Cerebellar nuclear complex (tissue), 1 donor: ENCODE results near the gene IL11RA.
A peak's percentile ranks its signal among the peaks of the same experiment; 100 is the strongest.

Experiments used
- DNase-seq, 2 experiments: peaks; one replicate each; lab custom pipeline; 2025; lab: John Stamatoyannopoulos, UW

IL11RA gene

DNA sequence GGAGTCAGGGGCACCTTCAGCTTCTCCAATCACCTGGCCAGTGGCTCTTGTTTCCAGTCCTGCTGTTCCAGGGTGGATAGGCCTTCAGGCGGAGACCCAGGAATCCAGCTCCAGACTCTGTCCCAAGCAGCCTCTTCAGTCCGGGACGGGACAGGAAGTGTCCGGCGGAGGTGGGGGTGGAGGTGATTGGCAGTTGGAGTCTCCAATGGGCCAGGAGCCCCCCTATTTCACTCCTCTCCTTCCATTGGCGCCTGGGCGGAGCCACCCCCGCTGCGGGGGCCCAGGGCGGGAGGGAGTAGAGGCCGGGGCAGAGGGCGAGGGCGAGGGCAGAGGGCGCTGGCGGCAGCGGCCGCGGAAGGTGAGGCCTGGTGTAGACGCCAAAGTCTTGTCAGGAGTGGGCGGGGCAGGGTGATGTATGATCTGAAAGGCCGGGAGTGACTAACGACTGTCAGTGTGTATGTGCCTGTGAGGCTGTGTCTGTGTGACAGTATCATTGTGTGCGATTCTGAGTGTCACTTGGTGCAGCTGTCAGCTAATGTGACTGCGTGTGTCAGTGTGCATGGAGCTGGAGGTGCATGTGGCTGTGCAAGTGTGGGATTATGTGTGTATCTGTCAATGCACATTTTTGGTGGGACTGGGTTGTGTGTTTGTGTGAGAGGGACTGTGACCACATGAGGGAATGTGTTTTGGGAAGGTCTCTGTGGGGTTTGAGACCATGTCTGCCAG, at the start of gene IL11RA:
IL11RA (plus strand) TSS at position 310 of the 726 bp plus-strand sequence. CDS start 3,033 bp downstream, outside the sequence.
- DNase-seq = no peak

DNA sequence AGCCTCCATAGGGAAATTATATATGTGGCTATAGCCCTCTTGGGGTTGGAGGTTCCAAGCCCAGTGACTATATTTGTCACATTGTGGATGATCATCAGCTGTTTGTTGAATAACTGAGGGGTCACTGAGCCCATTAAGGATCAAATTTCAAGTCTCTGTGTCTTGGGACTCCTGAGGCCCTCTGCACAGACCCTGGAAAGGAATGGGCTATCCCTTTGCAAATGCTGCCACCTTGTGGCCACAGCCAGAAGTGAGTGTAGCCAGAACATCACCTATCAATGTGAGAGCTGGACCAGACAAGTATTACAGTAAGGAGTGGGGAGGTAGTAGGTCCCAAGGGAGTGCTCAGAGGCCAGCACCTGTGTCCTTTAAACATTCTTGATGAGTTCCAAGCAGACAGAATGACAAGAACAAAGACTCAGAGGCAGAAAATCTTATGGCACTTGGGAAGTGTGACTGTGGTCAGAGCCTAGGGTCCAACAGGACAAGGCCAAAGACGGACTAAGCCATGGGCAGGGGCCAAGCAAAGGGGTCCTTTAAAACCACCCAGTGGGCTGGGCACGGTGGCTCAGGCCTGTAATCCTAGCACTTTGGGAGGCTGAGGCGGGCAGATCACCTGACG, 48.3 kb upstream of the IL11RA start:
- peak in 1 of 2 experiments; percentile 76 for DNase-seq

DNA sequence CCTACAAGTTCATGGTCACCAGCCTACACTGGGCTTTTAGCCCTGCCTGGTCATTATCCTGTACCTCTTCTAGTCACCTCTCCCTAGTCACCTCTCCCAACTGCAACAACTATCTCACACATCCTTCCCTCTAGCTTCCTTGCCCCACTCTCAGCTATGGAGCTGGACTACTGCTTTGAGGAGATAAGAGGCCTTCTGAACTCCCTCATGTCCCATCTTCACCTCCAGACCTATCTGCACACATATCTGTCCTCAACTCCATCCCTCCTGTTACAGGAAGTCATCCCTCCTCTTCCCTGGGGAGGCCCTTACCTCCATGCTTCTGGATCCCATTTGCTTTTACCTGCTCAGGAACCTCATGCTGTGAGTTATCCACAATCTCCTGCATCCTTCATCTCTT, 45.8 kb upstream of the IL11RA start:
- DNase-seq = no peak

DNA sequence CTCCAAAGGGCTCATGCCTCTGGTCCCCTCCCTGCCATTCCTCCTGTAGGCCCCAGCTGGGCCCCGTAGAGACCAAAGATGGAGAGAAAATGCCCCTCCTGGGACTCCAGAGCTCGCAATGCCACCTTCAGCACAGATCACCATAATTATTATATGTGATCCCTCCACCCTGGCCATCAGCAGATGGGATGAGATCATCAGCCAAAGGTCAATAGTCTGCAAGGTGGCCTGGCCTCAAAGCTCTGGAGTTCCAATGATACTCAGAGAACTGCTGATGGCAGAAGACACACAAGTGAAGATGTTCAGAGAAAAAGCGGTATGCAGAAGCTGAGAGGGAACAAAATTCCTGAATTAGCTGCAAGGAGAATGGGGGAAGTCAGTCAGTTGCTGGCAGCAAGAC, 45.1 kb upstream of the IL11RA start:
- DNase-seq = no peak

DNA sequence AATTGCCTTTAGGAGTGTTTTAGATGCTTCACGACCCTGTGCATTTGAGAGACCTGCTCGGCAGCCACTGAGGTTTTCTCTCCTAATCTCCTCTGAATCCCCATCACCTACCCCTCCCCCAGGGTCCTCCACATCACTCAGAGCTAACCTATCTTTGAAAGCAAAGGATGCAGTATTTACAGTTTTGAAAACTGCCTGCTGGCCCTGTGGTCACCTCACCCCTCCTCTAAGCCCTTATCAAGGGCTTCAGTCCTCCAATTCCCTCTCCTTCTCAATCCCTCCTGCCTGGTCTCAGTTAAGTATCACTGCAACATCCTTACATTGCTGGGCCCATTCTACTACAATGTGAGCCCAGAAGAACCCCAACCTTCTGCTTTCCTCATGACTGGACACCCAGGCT, 44.7 kb upstream of the IL11RA start:
- DNase-seq = no peak

DNA sequence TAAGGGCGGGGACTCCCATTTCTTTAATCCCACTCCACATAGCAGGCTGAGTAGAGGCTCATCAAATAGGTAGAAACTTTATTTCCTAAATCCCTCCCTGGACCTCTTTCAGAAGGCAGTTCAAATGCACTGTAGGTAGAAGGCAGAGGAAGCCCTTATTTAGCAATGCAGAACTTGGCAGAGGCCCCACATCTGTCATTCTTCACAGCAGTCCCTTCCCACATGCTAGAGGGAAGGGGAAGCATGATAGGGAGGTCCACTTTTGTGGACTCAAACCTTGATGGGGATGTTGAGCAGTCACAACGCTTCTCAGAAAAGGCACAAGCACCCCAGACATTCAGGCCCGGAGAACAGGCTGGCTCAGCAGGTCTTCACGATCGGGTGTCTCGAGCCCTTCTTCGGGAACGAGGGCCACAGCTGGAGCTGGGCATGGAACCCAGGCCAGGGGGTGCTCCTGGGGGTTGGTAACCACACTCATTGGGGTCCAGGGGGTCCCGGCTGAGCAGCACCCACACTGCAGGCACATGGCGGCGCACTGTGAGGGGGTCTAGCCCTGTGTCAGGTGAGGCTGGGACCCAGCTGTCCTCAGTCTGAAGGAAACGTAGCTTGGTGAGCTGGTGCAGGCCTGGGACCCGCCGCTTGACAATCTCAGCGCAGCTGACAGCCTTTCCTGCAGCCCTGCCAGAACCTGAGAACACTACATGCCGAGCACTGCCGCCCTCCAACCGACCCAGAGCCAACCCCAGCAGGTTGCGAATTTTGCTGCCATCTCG, 41.4 kb upstream of the IL11RA start:
- no peak for DNase-seq

DNA sequence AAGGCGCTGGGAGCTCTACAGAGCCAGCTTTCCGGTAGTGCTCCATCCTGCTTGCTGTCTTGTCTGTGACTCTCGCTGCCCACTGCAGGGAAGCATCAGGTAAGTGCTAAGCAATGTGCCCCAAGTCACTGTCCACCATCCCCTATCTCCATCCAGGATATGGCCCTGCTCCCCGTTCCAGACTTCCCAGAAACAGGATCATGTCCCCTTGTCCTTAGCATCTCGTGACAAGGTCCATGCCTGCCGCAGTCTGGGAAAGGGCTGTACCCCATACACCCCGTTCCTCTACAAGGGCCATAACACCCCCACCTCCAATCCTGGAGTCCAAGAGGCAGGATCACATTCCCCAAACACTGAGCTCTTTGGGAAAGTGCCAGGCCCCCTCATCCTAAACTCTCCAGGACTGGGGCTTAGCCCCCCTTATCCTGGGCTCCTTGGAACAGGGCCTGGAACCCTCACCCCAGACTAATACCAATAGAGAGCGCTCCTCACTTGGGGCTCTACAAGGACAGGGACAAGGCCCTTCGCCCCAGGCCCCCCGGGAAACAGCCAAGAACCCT, 40.7 kb upstream of the IL11RA start:
- DNase-seq = no peak

DNA sequence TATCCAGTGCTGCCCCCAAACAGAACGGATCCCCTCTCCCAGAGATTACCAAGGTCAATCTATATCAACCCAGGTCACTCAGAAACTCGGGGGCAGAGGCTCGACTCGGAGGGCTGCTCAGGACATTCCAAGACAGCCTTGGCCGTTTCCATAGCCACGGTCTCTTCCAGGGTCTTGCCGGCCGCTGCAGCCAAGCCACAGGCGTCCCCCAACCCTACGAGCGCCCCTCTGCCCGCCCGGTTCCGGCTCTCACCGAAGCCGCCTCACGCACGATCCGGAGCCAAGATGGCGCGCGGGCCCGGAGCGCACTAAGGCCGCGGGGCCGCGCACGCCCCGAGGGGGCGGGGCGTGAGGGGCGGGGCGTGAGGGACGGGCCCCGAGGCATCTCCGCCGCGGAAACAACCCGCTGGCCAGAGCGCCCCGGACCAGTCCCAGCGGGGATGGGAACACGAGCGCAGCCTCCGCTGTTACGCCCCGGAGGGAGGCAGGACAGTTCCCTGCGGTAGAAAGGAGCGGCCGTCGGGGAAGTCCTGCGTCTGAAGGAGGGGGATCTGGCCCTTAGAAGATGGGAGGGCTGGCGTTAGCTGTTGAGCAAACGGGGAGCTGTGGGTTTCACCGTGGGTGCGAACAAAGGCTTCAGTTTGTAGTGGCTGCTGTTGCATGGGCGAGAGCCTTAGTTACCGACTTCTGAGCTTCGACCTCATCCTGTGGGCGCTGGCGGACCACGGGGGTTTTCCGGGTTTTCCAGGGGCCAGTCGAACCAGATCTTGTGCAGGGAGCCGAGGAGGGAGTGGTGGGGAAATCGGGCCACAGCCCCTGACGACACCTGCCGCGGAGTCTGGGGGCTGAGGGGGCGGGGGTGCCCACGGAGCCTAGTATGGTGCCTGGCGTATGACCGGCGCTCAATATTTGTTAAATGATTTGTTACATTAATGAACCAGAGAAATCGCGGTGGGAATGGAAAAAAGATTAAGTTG, 39.9 kb upstream of the IL11RA start, which contains the start of gene RPP25L:
RPP25L (minus strand) TSS at position 287 of the 977 bp plus-strand sequence. CDS start 801 bp downstream, outside the sequence.
- peak in 1 of 2 experiments; percentile 20 for DNase-seq

DNA sequence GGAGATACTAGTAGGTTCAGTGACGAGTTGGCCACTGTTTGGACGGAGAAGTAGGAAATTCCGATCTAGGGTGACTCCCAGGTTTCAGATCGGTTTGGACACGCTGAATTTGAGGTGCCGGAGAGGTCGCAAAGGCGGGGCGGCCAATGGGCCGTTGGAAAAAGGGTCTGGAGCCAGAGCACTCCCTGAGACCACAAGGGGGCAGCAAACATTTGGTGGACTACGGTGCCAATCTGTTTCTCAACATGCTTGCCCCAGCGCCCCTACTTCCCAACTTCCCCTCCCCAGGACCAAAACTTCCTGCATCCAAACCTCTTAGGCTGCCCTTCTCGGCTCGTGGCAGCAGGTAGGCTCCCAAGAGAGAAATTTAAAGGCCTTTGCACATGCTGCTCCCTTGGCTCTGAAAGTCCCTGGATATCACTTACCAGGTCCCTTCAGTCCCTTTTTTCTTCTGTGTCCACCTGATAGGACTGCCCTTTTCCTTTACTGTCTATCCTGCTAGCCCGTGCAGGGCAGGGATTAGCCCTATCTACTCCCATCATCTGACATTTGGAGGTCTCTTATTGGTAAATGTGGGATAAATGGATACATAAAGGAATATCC, 39.1 kb upstream of the IL11RA start:
- DNase-seq = peak in 1 of 2 experiments; percentile 55

DNA sequence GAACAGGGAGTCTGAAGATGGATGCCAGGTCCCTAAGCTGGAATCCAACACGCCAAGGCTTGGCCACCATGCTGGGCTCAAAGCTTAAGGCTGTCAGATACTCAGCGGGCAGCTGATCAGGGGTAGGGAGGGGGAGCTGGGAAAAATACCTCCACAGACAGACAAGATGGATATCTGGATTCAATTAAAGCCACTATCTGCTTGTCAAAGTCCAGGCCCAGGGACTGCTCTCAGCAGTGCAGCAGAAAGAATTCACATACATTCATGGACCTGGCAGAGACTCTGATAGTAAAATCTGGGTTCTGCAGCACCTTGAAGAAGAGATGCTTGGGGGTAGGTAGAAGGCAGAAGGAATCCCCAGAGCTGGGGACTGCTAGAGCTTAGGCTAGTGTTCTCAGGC, 36.9 kb upstream of the IL11RA start:
- DNase-seq = no peak

DNA sequence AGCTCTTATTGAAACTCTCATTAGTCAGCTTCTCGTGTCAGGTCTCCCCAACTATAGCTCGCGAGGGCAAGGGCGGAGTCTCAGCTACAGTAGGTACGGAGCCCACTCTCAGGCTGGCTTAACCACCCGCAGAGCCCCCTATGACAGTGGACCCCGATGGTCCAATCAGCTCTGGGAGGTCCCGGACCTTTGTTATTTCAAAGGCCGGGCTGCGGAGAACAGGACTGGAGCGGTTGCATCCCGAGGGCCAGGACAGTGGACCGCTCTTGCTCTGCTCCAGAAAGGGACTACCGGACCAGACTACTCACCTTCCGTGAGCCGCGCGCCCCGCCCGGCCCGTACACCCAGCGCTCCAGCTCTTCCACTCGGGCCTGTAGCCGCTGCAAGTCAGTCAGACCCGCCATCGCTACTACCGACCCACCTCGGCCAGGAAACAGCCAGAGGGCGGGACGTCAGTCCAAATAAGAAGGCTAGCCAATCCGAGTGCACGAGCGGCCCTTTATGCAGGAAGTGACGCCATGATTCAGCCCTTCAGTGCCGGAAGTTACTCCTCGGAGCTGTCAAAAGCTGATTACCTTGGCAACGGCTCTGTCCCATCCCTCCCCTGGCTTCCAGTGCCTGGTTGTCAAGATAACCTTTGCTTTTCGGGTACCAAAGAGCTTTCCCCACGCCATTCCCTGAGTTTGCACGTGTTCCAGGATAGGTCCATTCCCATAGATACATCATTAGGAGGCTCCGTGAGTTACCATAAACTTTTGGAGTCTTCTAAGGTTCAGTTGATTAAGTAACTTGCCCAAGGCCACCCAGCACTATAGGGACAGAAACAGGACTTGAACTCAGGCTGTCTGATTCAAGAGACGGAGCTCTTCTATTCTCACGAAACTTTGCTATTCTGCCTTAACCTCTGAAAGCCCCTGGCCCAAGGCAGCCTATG, 31.7 kb upstream of the IL11RA start, which contains the start of gene DCTN3:
DCTN3 (minus strand) TSS at position 435 of the 934 bp plus-strand sequence; CDS start at position 404, 31 bp downstream.
- DNase-seq = peak; percentile 88 to 95

DNA sequence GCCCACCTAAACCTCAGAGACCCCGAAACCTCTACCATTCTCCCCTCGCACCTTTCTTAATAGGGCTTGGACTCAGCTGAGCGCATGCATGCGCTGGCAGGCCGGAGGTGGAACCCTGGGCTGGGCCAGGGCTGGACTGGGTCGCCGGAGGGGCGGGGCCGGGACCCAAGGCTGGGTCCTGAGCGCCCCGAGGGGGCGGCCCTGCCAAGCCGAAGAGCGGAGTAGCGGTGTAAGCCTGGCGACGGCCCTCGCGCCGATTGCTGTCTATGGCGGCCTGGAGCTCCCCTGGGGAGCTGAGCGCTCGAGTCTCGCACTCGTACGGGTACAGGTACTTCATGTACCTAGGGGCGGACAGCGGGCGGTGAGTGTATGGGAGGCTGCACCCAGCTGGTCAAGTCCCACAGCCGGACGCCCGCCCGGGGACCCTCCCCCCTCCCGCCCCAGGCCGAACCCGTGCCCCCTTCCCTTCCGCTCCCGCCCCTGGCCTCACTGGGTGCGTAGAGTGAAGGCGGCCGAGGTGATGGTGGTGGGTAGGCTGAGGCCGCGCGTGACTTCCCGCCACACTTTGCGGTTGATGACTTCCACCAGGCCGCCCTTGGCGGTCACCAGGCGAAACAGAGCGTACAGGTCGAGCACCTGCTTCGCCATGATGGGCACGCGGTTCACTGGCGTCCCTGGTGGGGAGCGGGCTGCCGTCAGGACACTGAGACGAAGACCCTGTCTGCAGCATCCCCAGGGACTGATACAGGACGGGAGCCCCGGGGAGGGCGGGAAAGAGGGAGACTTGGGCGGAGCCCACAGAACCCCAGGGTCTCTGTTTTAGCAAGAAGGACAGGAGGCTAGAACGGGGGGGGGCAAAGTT, 28.4 kb upstream of the IL11RA start:
- no peak for DNase-seq

DNA sequence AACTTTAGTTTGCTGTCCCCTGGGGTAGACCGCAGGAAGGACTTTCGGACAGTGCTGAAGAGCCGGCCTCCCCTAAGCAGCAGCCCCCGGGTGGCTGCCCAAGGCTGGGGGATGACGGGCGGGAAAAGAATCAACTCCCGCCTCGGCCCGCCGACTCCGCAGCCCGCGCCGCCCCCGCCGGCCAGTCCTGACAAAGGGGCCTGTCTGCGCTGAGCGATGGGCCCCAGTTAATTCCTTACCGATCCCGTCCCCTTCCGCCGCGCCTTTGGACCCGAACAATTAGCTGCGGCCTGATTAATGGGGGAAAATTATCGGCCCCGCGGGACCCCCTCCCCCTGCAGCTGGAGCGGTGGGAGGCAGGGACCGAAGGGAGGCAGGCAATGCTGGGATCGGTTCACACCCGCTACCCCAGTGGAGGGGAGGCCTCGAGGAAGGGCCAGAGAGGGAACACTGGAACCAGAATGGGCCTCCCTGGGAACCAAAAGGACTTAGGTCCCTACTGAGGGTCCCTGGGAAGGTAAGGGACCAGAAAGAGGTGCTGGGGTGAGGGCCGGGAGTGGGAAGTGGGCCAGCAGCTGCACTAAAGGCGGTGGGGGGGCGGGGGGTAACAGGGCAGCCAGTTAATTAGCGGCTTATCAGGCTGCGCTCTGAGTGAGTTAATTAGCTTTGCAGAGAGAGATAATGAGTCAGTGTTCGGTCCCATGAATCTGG, 27.4 kb upstream of the IL11RA start:
- no peak for DNase-seq

DNA sequence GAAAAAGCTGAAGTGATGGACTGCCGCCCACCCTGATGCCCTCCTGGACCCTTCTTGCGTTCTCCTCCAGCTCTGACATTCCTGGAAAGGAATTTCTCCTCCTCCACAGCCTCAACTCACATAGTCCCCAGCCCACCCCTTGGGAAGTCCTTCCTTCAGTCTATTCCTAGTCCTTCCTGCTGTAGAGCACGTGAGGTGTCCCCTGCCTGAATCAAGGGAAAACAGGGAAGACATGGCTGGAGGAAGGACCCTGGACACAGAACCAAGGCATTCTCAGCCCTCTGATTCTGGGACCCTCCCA, 26.8 kb upstream of the IL11RA start:
- no peak for DNase-seq

DNA sequence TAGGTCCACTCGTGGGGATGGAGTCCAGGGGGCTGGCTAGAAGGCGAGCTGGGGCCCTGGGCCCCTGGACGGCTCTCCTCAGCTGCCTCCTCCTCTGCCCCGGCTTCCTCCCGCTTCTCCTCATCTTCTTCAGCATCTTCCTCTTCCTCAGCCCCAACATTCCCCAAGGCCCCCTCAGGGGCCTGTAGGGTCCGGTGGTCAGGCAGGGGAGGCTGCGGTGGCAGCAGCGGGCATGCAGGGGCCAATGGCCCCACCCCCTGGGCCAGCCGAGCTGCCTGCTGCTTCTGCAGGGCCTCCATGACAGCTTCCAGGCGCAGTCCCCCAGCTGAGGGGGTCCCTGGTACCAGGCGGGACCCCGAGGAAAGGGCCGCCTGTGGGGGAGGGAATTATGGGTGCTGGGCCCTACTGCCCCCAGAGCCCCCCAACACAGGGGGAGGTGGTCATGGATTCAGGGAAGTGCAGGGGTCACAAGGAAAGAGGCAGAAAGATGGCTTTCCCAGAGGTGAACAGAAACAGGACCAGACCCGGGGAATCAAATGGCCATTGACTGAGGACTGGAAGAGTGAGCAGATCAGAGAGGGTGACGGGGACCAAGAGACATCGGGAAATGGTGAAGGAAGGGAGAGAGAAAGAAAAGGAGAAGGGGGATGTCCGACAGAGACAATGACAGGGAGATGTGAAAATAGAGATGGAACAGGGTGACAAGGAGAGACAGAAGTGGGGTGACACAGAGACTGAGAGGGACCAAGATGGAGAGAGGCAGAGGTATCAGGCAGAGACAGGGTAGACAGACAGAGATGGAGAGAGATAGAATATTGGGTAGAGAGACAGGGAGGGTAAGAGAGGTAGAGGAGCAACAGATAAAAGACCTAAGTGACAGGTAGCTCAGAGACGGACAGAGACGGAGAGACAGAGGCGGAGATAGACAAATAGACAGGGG, 24.0 kb upstream of the IL11RA start:
- DNase-seq = no peak

DNA sequence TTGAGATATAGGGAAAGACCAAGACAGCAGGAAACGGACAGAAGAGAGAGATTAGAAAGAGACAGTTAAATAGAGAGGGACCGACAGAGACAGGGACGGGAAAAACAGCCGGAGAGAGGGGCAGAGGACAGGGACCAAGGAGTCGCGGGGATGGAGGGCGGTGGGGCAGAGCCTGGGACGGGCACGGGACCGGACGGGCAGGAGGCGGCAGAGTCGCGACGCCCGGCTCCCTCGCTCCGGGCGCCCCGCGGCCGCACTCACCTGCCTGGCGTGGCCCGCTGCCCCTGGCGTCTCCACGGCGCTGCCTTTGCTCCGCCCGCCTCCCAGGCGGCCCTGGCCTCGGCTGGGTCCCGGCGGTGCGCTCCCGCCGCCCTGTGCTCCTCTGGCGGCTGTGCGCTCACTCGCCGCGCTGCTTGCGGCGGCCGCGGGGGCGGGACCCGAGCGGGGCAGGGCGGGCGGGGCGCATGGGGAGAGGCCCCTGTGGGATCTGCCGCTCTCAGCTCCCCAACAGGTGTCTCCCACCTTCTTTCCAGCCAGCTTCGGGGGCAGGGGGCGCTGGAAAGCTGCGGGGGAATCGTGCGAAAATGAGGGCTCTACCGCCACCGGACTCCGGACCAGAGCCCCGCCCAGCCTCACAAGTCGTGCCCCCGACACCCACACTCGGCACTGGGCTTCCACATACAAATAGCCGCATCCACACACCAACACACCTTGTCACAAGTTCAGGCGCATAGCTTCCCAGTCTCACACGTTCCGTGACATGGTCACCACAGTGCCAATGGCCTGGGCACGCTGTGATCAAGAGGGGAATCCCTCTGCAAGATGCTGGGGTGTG, 23.1 kb upstream of the IL11RA start, which contains the start of gene ARID3C:
ARID3C (minus strand) TSS at position 411 of the 835 bp plus-strand sequence. CDS start 1,052 bp downstream, outside the sequence.
- DNase-seq = no peak
